Natural killer cell (primary cell): Measurements from ENCODE around the gene CLCN6. TPM values are rescaled to one million over a fixed set of nuclear protein-coding genes. Genes with fewer than 3 reads are reported as not detected.

Experiments
- ATAC-seq, 3 donors: fragments of 150-1000 bp in 2 of 3; fragments of 200-7000 bp in 1 of 3; cut with Tn5 transposase; 1 replicate in 1 of 3; 2 replicates in 2 of 3; pipeline ENCODE4 v1.10.0; 2021; ENCODE audit warnings: mild to moderate bottlenecking in 2 of 3, moderate library complexity in 2 of 3
- DNase-seq, 2 donors: peaks; one replicate each; pipeline versions ENCODE4 v3.0.0 to v3.0.0-alpha.2; 2013 to 2021; ENCODE audit warnings: mixed read lengths in 1 of 2
- H3K27ac ChIP-seq: one replicate; pipeline ENCODE4 v1.5.1; 2013; ENCODE audit warnings: mild to moderate bottlenecking, low read length
- H3K27me3 ChIP-seq: one replicate; pipeline ENCODE4 v1.6.1; 2013; ENCODE audit warnings: low read length; ENCODE audit not compliant: control insufficient read depth, insufficient read depth
- H3K36me3 ChIP-seq: one replicate; pipeline ENCODE4 v1.6.1; 2013; ENCODE audit warnings: low read length; ENCODE audit not compliant: control insufficient read depth, insufficient read depth
- H3K4me1 ChIP-seq: one replicate; pipeline ENCODE4 v1.6.1; 2013; ENCODE audit warnings: low read length; ENCODE audit not compliant: control insufficient read depth, insufficient read depth
- H3K4me3 ChIP-seq: one replicate; pipeline ENCODE4 v1.5.1; 2013; ENCODE audit warnings: low read length
- H3K9me3 ChIP-seq: one replicate; pipeline ENCODE4 v1.6.1; 2013; ENCODE audit warnings: low read length; ENCODE audit not compliant: control insufficient read depth, insufficient read depth
- H3K27ac Mint-ChIP-seq, 2 donors: one replicate each; pipeline ENCODE4 v1.8.0; 2022; ENCODE audit warnings: mild to moderate bottlenecking in 2 of 2, mixed read lengths in 2 of 2, moderate library complexity in 1 of 2
- H3K27me3 Mint-ChIP-seq, 2 donors: one replicate each; pipeline ENCODE4 v1.8.0; 2022; ENCODE audit warnings: low read depth in 2 of 2, mixed read lengths in 2 of 2
- H3K36me3 Mint-ChIP-seq: one replicate; pipeline ENCODE4 v1.8.0; 2022; ENCODE audit warnings: mixed read lengths
- H3K4me1 Mint-ChIP-seq, 2 donors: one replicate each; pipeline ENCODE4 v1.8.0; 2022; ENCODE audit warnings: mixed read lengths in 2 of 2
- H3K4me3 Mint-ChIP-seq: one replicate; pipeline ENCODE4 v1.8.0; 2022; ENCODE audit warnings: mild to moderate bottlenecking, moderate library complexity, mixed read lengths
- H3K9me3 Mint-ChIP-seq, 2 donors: one replicate each; pipeline ENCODE4 v1.8.0; 2022; ENCODE audit warnings: mixed read lengths in 2 of 2
- WGBS: methylation state at CpG from one replicate; pipeline ENCODE4 v1.1.7; 2013; ENCODE audit warnings: missing lambda C conversion rate; ENCODE audit not compliant: insufficient coverage; 5-methylcytosine and 5-hydroxymethylcytosine counted together
- intact Hi-C: fragments of 100-400 bp; cut with micrococcal nuclease; formaldehyde crosslinking; loops from one replicate; pipeline ENCODE4 v1.14.2; 2022
- total RNA-seq, 4 donors: library from RNA; stranded (reverse); fragments of 120-200 nt in 1 of 4; gene quantifications; one replicate each; pipeline versions ENCODE4 v1.2.3 to v1.2.4, GENCODE V29; 2013 to 2022
- TF ChIP-seq, protein P1 (sequence below): fragments of 200-600 bp; IDR thresholded peaks from one replicate; pipeline ENCODE4 v1.8.0; 2022; ENCODE audit warnings: antibody characterized with exemption

CLCN6 gene
- total RNA-seq, 3 donors from 2014 or later (not counting 1 experiment from before 2014, with no cell fraction given) = 21.4 to 28.6 (median 25.6) TPM

DNA sequence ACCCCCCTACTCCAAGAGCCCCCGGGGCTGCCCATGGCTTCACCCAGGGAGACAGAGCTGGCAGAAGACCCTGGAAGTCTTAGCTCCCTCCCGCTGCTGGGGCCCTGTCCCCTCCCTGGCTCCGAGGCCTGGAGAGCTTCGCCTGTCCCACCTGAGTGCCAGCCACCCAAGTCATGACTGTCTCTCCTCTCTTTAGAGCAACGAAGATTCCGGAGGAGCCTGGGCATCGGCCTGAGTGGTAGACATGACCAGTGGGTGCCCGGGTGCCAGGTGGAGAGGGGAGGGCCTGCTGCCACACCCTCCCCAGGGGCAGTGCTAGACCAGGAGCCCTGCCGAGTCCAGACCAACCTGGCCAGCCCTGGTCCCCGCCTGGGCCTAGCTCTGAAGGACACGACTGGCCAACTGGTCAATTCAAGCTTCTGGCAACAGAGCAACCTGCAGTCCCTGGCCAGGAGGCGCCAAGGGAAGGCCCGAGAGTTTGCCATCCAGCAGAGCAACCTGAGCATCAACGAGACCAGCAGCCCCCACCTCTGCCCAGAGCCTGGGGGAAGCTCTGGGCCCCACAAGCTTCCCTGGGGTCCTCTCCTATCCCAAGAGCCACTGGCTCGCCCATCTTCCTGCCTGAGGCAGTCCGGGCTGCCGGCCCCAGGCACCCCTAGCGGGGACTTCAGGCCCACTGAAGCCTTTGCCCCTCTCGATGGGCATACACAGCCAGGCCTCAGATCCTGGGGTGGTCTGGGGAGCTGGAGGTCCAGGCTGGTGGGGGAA is 40.1 kb upstream of the CLCN6 start:
- WGBS = 85% methylated on average over 19 of the region's 19 CpGs
- intact Hi-C loops = no loop called here

DNA sequence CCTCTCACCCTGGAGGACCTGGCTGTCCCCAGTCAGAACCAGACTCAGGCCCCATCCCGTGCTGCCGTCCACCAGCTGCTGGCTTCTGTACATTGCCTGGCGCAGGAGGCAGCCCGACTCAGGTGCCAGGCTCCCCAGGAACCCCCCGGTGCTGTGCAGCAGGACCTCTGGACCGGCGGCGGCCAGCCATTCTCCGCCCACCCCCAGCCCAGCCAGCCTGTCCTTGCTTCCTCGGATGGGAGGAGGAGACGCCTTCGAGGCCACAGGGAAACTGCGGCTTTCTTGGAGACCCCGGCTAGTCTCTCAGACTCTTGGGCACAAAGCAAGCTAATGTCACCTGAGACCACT is 39.6 kb upstream of the CLCN6 start:
- no peaks in the 10 kb centered on the region for H3K9me3 Mint-ChIP-seq
- Histone ChIP-seq H3K36me3 (no peaks in the 10 kb centered on the region), H3K4me3 (no peak overlapping the region), H3K9me3 (no peaks in the 10 kb centered on the region), H3K27me3 (peaks cover 2% of the 10 kb centered on the region), H3K27ac (no peak overlapping the region), H3K4me1 (peaks cover 6% of the 10 kb centered on the region)
- DNase-seq (no peak), ATAC-seq (no peak)
- peaks cover 1 to 5% of the 10 kb centered on the region in 2 donors for H3K27me3 Mint-ChIP-seq
- intact Hi-C loops = no loop called here
- H3K27ac Mint-ChIP-seq = no peak overlapping the region
- WGBS = 91% methylated on average over 14 of the region's 14 CpGs
- peaks cover 0 to 15% of the 10 kb centered on the region in 2 donors for H3K4me1 Mint-ChIP-seq
- no peak overlapping the region for H3K4me3 Mint-ChIP-seq
- no peaks in the 10 kb centered on the region for H3K36me3 Mint-ChIP-seq
- TF ChIP-seq, protein P1, sequence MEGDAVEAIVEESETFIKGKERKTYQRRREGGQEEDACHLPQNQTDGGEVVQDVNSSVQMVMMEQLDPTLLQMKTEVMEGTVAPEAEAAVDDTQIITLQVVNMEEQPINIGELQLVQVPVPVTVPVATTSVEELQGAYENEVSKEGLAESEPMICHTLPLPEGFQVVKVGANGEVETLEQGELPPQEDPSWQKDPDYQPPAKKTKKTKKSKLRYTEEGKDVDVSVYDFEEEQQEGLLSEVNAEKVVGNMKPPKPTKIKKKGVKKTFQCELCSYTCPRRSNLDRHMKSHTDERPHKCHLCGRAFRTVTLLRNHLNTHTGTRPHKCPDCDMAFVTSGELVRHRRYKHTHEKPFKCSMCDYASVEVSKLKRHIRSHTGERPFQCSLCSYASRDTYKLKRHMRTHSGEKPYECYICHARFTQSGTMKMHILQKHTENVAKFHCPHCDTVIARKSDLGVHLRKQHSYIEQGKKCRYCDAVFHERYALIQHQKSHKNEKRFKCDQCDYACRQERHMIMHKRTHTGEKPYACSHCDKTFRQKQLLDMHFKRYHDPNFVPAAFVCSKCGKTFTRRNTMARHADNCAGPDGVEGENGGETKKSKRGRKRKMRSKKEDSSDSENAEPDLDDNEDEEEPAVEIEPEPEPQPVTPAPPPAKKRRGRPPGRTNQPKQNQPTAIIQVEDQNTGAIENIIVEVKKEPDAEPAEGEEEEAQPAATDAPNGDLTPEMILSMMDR = no peak

More for the DNA sequence above, 40.1 kb upstream of the CLCN6 start:
- H3K9me3 Mint-ChIP-seq = no peaks in the 10 kb centered on the region
- H3K27me3 Mint-ChIP-seq = peaks cover 7 to 10% of the 10 kb centered on the region in 2 donors
- no peaks in the 10 kb centered on the region for H3K36me3 Mint-ChIP-seq
- DNase-seq (no peak), ATAC-seq (no peak)
- TF ChIP-seq, protein P1 = no peak
- H3K4me3 Mint-ChIP-seq = no peak overlapping the region
- Histone ChIP-seq H3K36me3 (no peaks in the 10 kb centered on the region), H3K27ac (no peak overlapping the region), H3K4me3 (no peak overlapping the region), H3K27me3 (peaks cover 2% of the 10 kb centered on the region), H3K9me3 (no peaks in the 10 kb centered on the region), H3K4me1 (peaks cover 6% of the 10 kb centered on the region)
- H3K4me1 Mint-ChIP-seq = peaks cover 0 to 15% of the 10 kb centered on the region in 2 donors
- H3K27ac Mint-ChIP-seq = no peak overlapping the region

DNA sequence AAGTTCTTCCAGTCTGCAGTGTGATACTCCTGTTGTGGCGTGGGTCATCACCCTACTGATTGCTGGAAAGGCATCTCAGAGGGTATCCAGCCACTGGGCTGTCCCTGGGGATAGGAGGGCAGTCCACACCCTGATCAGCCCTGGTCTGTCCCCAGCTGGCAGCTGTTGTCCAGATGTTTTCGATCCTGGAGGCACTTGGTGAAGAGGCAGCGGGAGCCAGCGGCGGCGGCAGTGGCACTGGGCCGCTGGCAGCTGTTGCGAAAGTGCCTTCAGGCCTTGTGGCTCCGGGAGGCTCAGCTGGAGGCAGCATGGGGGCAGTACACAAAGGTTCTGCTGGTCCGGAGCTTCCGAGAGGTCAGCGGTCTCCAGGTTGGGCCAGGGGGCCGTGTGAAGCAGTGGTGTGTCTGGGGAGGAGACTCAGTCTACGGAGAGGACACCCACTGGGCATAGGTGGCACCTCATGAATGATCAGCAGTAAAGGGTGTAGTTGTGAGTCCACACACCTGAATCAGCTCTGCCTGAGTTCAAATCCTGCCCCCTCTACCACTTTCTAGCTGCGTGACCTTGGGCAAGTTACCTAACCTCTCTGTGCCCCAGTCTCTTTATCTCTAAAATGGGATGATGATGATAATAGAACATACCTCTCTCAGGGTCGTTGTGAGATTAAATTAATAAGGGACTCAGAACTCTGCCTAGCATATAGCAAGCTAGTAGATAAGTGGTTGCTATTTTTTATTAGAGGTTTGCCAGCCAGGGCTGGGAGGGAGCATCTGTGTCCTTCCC is 37.9 kb upstream of the CLCN6 start:
- WGBS = 79% methylated on average over 15 of the region's 16 CpGs
- ATAC-seq (no peak), DNase-seq (no peak)
- H3K36me3 ChIP-seq = no peaks in the 10 kb centered on the region
- H3K4me1 Mint-ChIP-seq = no peaks in the 10 kb centered on the region
- no peak overlapping the region for H3K4me3 Mint-ChIP-seq
- TF ChIP-seq, protein P1 = no peak
- no peak overlapping the region for H3K27ac ChIP-seq
- no peaks in the 10 kb centered on the region for H3K9me3 Mint-ChIP-seq
- no peaks in the 10 kb centered on the region for H3K27me3 Mint-ChIP-seq
- no peaks in the 10 kb centered on the region for H3K27me3 ChIP-seq
- no peaks in the 10 kb centered on the region for H3K36me3 Mint-ChIP-seq
- no peaks in the 10 kb centered on the region for H3K9me3 ChIP-seq
- H3K27ac Mint-ChIP-seq = no peak overlapping the region
- H3K4me3 ChIP-seq = no peak overlapping the region
- no peaks in the 10 kb centered on the region for H3K4me1 ChIP-seq
- intact Hi-C loops = no loop called here
